Activated CD4-positive, alpha-beta memory T cell treated with anti-CD3 and anti-CD28 coated beads for 36 hours (primary cell): Measurements from ENCODE around the gene ZNF821. TPM values are rescaled to one million over a fixed set of nuclear protein-coding genes. Genes with fewer than 3 reads are reported as not detected.

Experiments used
- total RNA-seq, 2 experiments: library from RNA; stranded (reverse); gene quantifications; one replicate each; pipeline ENCODE4 v1.2.3, GENCODE V29; 2021

The ZNF821 gene
- total RNA-seq, 2 experiments from 2014 or later: 6.8 to 7.3 TPM

Other genes starting within 250 kb of the ZNF821 start
- 10 to 100 TPM; 10.2 to 11.2 TPM for gene PHLPP2, start 159.5 kb downstream of the ZNF821 start, total RNA-seq
- gene AP1G1, start 75.3 kb downstream of the ZNF821 start, total RNA-seq: 10 to 100 TPM; 65.9 to 66.9 TPM
- 10 to 100 TPM; 14.6 to 15.1 TPM for gene ATXN1L, start 38.2 kb downstream of the ZNF821 start, total RNA-seq
- gene IST1, start 11.3 kb upstream of the ZNF821 start, total RNA-seq: 100 to 1,000 TPM; 191 to 192 TPM
- gene PKD1L3, start 116.2 kb upstream of the ZNF821 start, total RNA-seq: not detected
- gene DHODH, start 124.6 kb upstream of the ZNF821 start, total RNA-seq: 10 to 100 TPM; 16.9 to 18.6 TPM
- not detected for gene HP, start 170.3 kb upstream of the ZNF821 start, total RNA-seq
- gene HPR, start 179.0 kb upstream of the ZNF821 start, total RNA-seq: not detected
- gene TXNL4B, start 209.4 kb upstream of the ZNF821 start, total RNA-seq: 10 to 100 TPM; 18.3 to 20.1 TPM
- gene DHX38, start 209.7 kb upstream of the ZNF821 start, total RNA-seq: 10 to 100 TPM; 72.2 to 77.7 TPM